Neural cell (in vitro differentiated cells): Measurements from ENCODE around the gene PFKFB3. TPM values are rescaled to one million over a fixed set of nuclear protein-coding genes. Genes with fewer than 3 reads are reported as not detected.

ENCODE experiments used
- H2AFZ ChIP-seq: fragments of 200-600, 300-800 bp; sonication (generic), shearing (Covaris generic); 2 replicates; pipeline ENCODE4 v1.6.0; 2014; ENCODE audit warnings: low read depth, mild to moderate bottlenecking, antibody characterized with exemption, low read length, moderate library complexity
- H3F3A ChIP-seq: fragments of 200-600 bp; shearing (Covaris generic); 2 replicates; pipeline ENCODE4 v1.6.1; 2016; ENCODE audit warnings: mild to moderate bottlenecking, moderate library complexity, mixed read lengths, antibody characterized with exemption, low read length; ENCODE audit not compliant: insufficient read depth, poor library complexity, severe bottlenecking
- H3K27ac ChIP-seq: fragments of 200-600, 300-800 bp; sonication (generic), shearing (Covaris generic); 2 replicates; pipeline ENCODE4 v1.5.1; 2014; ENCODE audit warnings: mild to moderate bottlenecking, low read length, moderate library complexity
- H3K27me3 ChIP-seq: fragments of 300-800, 200-600 bp; sonication (generic), shearing (Covaris generic); 2 replicates; pipeline ENCODE4 v1.6.0; 2014; ENCODE audit warnings: mild to moderate bottlenecking, low read depth, low read length, moderate library complexity; ENCODE audit not compliant: insufficient read depth
- H3K36me3 ChIP-seq: fragments of 300-800, 200-600 bp; sonication (generic), shearing (Covaris generic); 2 replicates; pipeline ENCODE4 v1.5.1; 2014; ENCODE audit warnings: mild to moderate bottlenecking, antibody characterized with exemption, low read length, moderate library complexity; ENCODE audit not compliant: insufficient read depth
- H3K4me2 ChIP-seq: fragments of 300-800, 200-600 bp; sonication (generic), shearing (Covaris generic); 2 replicates; pipeline ENCODE4 v1.6.0; 2014; ENCODE audit warnings: mild to moderate bottlenecking, low read length
- H3K4me3 ChIP-seq: fragments of 300-800, 200-600 bp; sonication (generic), shearing (Covaris generic); 2 replicates; pipeline ENCODE4 v1.5.1; 2014; ENCODE audit warnings: mild to moderate bottlenecking, low read length, moderate library complexity
- H3K79me2 ChIP-seq: fragments of 200-600 bp; shearing (Covaris generic); replicated peaks from 2 replicates; pipeline ENCODE4 v1.6.0; 2014; ENCODE audit warnings: mild to moderate bottlenecking, low read length, moderate library complexity; ENCODE audit not compliant: insufficient read depth
- H3K9ac ChIP-seq: fragments of 300-800, 200-600 bp; sonication (generic), shearing (Covaris generic); 2 replicates; pipeline ENCODE4 v1.6.1; 2016; ENCODE audit warnings: mild to moderate bottlenecking, low read length, mixed read lengths
- H3K9me2 ChIP-seq: fragments of 200-600 bp; shearing (Covaris generic); 2 replicates; pipeline ENCODE4 v1.6.1; 2016; ENCODE audit warnings: mild to moderate bottlenecking, low read length, mixed read lengths; ENCODE audit not compliant: insufficient read depth
- H3K9me3 ChIP-seq: fragments of 200-600, 300-800 bp; sonication (generic), shearing (Covaris generic); 2 replicates; pipeline ENCODE4 v1.6.1; 2016; ENCODE audit warnings: mild to moderate bottlenecking, mixed run types, low read length, moderate library complexity, mixed read lengths
- H4K20me1 ChIP-seq: fragments of 200-600 bp; shearing (Covaris generic); 2 replicates; pipeline ENCODE4 v1.6.1; 2016; ENCODE audit warnings: mild to moderate bottlenecking, mixed run types; ENCODE audit not compliant: insufficient read depth
- EP300 ChIP-seq: fragments of 450-650 bp; conservative IDR thresholded peaks from 2 replicates; pipeline ENCODE4 v1.6.1; 2014; ENCODE audit warnings: antibody characterized with exemption, mild to moderate bottlenecking, moderate library complexity; ENCODE audit not compliant: poor library complexity, severe bottlenecking
- EZH2 ChIP-seq: fragments of 200-600, 300-800 bp; shearing (Covaris generic), sonication (generic); IDR thresholded peaks from 2 replicates; pipeline ENCODE4 v1.6.1; 2014; ENCODE audit warnings: antibody characterized with exemption, low read length, borderline replicate concordance, mild to moderate bottlenecking; ENCODE audit not compliant: insufficient read depth, poor library complexity, severe bottlenecking
- MXI1 ChIP-seq: fragments of 450-650 bp; conservative IDR thresholded peaks from 2 replicates; pipeline ENCODE4 v1.6.1; 2014; ENCODE audit warnings: antibody characterized with exemption, mild to moderate bottlenecking; ENCODE audit not compliant: poor library complexity, severe bottlenecking
- POLR2AphosphoS5 ChIP-seq: IDR thresholded peaks from 2 replicates; pipeline ENCODE4 v1.6.1; 2012
- RAD21 ChIP-seq: fragments of 450-650 bp; conservative IDR thresholded peaks from 2 replicates; pipeline ENCODE4 v1.6.1; 2014; ENCODE audit warnings: antibody characterized with exemption, mild to moderate bottlenecking, moderate library complexity
- SMC3 ChIP-seq: fragments of 450-650 bp; conservative IDR thresholded peaks from 2 replicates; pipeline ENCODE4 v1.6.1; 2014; ENCODE audit warnings: antibody characterized with exemption, mild to moderate bottlenecking, moderate library complexity; ENCODE audit not compliant: poor library complexity
- TAF1 ChIP-seq: IDR thresholded peaks from 2 replicates; pipeline ENCODE4 v1.6.1; 2012; ENCODE audit warnings: low read depth
- polyA plus RNA-seq: library from polyadenylated mRNA; depleted of rRNA; stranded (reverse); fragments of >200 nt; gene quantifications from 2 replicates; pipeline ENCODE4 v1.2.3, GENCODE V29; 2014
- TF ChIP-seq, protein P1 (sequence below): IDR thresholded peaks from 2 replicates; pipeline ENCODE4 v1.6.1; 2012; ENCODE audit warnings: borderline replicate concordance
- TF ChIP-seq, protein P2 (sequence below): fragments of 450-650 bp; IDR thresholded peaks from 2 replicates; pipeline ENCODE4 v1.5.1; 2014; ENCODE audit warnings: antibody characterized with exemption, mild to moderate bottlenecking, moderate library complexity; ENCODE audit not compliant: poor library complexity, severe bottlenecking

Gene PFKFB3
- polyA plus RNA-seq, 1 donor from 2014 or later = 33.4 TPM

DNA sequence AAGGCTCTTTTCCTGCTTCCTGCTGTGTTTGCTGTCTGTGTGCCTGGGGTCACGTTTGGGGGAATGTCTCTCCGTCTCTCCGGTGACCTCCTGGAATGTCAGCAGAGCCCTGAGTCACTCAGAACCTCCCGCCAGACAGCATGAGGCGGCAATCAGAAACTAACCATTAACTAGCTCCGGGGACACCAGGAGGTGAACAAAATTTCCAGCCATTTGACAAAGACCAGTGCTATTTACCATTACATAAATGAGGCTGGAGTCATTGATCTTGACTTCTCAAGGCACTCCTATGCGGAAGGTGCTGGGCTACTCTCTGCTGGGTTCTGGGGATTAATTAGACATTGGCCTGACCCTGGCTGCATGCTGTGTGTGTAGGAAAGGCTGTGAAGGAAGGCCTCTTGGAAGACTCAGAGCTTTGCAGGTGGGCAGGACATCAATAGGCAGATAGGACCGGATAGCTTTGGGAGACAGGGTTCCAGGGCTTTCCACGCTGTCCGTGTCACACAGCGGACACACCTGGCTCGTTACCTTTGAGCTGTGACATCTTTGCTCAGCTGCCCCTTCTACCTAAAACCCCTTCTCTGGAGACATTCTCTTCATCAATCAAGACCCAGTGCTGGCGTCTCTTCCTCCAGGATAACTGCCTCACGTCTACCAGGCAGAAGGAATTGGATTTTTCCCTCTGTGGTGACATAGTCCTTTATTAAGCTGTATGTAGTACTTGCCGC lies 77.0 kb downstream of the PFKFB3 start:
- TF ChIP-seq SMC3 (no peak), MXI1 (no peak)
- no peak overlapping the region for H3K27ac ChIP-seq

DNA sequence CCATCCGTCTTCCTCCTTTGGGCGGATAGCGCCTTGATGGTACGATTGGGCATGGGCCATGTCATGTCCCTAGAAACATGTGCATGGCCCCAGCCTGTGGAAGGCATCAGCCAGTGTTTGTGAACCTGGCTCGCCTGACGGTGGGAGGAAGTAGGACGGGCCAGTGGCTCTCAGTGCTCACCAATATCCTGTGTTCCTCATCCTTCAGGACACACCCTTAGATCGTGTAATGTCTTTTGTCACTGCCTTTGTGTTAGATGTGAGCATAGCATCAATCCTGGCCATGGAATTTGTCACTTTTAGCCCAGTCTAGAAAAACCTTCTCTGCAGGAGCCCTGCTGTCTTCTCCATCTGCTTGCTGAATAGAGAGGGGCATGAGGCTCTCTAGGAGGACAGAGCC lies 77.6 kb downstream of the PFKFB3 start:
- Histone ChIP-seq H3K4me3 (no peak overlapping the region), H3K9me2 (no peaks in the 10 kb centered on the region), H3K79me2 (no peaks in the 10 kb centered on the region), H3K27ac (no peak overlapping the region), H4K20me1 (no peaks in the 10 kb centered on the region), H3K4me2 (no peak overlapping the region), H2AFZ (no peak overlapping the region), H3F3A (no peaks in the 10 kb centered on the region), H3K27me3 (no peaks in the 10 kb centered on the region), H3K9me3 (no peaks in the 10 kb centered on the region), H3K36me3 (no peaks in the 10 kb centered on the region), H3K9ac (no peak overlapping the region)
- TF ChIP-seq, protein P1, sequence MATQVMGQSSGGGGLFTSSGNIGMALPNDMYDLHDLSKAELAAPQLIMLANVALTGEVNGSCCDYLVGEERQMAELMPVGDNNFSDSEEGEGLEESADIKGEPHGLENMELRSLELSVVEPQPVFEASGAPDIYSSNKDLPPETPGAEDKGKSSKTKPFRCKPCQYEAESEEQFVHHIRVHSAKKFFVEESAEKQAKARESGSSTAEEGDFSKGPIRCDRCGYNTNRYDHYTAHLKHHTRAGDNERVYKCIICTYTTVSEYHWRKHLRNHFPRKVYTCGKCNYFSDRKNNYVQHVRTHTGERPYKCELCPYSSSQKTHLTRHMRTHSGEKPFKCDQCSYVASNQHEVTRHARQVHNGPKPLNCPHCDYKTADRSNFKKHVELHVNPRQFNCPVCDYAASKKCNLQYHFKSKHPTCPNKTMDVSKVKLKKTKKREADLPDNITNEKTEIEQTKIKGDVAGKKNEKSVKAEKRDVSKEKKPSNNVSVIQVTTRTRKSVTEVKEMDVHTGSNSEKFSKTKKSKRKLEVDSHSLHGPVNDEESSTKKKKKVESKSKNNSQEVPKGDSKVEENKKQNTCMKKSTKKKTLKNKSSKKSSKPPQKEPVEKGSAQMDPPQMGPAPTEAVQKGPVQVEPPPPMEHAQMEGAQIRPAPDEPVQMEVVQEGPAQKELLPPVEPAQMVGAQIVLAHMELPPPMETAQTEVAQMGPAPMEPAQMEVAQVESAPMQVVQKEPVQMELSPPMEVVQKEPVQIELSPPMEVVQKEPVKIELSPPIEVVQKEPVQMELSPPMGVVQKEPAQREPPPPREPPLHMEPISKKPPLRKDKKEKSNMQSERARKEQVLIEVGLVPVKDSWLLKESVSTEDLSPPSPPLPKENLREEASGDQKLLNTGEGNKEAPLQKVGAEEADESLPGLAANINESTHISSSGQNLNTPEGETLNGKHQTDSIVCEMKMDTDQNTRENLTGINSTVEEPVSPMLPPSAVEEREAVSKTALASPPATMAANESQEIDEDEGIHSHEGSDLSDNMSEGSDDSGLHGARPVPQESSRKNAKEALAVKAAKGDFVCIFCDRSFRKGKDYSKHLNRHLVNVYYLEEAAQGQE = no peak
- TF ChIP-seq, protein P2, sequence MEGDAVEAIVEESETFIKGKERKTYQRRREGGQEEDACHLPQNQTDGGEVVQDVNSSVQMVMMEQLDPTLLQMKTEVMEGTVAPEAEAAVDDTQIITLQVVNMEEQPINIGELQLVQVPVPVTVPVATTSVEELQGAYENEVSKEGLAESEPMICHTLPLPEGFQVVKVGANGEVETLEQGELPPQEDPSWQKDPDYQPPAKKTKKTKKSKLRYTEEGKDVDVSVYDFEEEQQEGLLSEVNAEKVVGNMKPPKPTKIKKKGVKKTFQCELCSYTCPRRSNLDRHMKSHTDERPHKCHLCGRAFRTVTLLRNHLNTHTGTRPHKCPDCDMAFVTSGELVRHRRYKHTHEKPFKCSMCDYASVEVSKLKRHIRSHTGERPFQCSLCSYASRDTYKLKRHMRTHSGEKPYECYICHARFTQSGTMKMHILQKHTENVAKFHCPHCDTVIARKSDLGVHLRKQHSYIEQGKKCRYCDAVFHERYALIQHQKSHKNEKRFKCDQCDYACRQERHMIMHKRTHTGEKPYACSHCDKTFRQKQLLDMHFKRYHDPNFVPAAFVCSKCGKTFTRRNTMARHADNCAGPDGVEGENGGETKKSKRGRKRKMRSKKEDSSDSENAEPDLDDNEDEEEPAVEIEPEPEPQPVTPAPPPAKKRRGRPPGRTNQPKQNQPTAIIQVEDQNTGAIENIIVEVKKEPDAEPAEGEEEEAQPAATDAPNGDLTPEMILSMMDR = no peak
- TF ChIP-seq SMC3 = no peak
- TF ChIP-seq MXI1 = no peak
- TF ChIP-seq EZH2 = no peak
- no peak for TF ChIP-seq POLR2AphosphoS5
- TF ChIP-seq EP300 = no peak
- no peak for TF ChIP-seq TAF1
- no peak for TF ChIP-seq RAD21

More for the DNA sequence above, 77.0 kb downstream of the PFKFB3 start:
- no peak overlapping the region for H3K9ac ChIP-seq
- no peaks in the 10 kb centered on the region for H3K9me3 ChIP-seq
- H2AFZ ChIP-seq = no peak overlapping the region
- H3K79me2 ChIP-seq = no peaks in the 10 kb centered on the region
- H3F3A ChIP-seq = no peaks in the 10 kb centered on the region
- H3K27me3 ChIP-seq = no peaks in the 10 kb centered on the region
- H4K20me1 ChIP-seq = no peaks in the 10 kb centered on the region
- no peaks in the 10 kb centered on the region for H3K36me3 ChIP-seq
- no peak overlapping the region for H3K4me3 ChIP-seq
- no peak overlapping the region for H3K4me2 ChIP-seq
- H3K9me2 ChIP-seq = no peaks in the 10 kb centered on the region
